AG09309 (cell line): ENCODE results near the gene DLX1.

ENCODE experiments used
- DNase-seq: peaks from one replicate; pipeline ENCODE4 v3.0.0-alpha.2; 2010; ENCODE audit warnings: low read depth
- H3K4me3 ChIP-seq: 2 replicates; pipeline ENCODE4 v1.5.1; 2011; ENCODE audit warnings: mild to moderate bottlenecking, low read depth, low read length, moderate library complexity; ENCODE audit not compliant: control insufficient read depth
- CTCF ChIP-seq: IDR thresholded peaks from 2 replicates; pipeline ENCODE4 v1.5.1; 2011; ENCODE audit warnings: mild to moderate bottlenecking, low read depth, low read length, inconsistent platforms; ENCODE audit not compliant: insufficient read depth, control insufficient read depth; ENCODE audit errors: missing control alignments

The DLX1 gene

GRCh38 chr2:172046866-172047565 lies 38.3 kb upstream of the DLX1 start:
- H3K4me3 ChIP-seq = no peak overlapping the region
- no peak for DNase-seq
- no peak for TF ChIP-seq CTCF

GRCh38 chr2:172047566-172048507 lies 37.5 kb upstream of the DLX1 start:
- TF ChIP-seq CTCF = no peak
- no peak overlapping the region for H3K4me3 ChIP-seq
- no peak for DNase-seq

GRCh38 chr2:172048508-172049503 lies 36.5 kb upstream of the DLX1 start:
- no peak overlapping the region for H3K4me3 ChIP-seq
- TF ChIP-seq CTCF = no peak
- DNase-seq = no peak

GRCh38 chr2:172049567-172050120 lies 35.7 kb upstream of the DLX1 start:
- no peak for TF ChIP-seq CTCF
- no peak for DNase-seq
- no peak overlapping the region for H3K4me3 ChIP-seq

GRCh38 chr2:172050479-172051125 lies 34.7 kb upstream of the DLX1 start:
- DNase-seq = no peak
- no peak for TF ChIP-seq CTCF
- no peak overlapping the region for H3K4me3 ChIP-seq
